Right lobe of liver (tissue), 6 donors: ENCODE data around the gene PLEKHG4B. TPM values are rescaled to one million over a fixed set of nuclear protein-coding genes. Genes with fewer than 3 reads are reported as not detected.

Experiments used
- ATAC-seq, 4 donors: fragments of 200-7000 bp; cut with Tn5 transposase; one replicate each; pipeline ENCODE4 v1.9.1; 2020; ENCODE audit warnings: mild to moderate bottlenecking in 4 of 4, moderate library complexity in 4 of 4
- DNase-seq, 3 donors: peaks; one replicate each; pipeline ENCODE4 v3.0.0-alpha.2; 2020
- H3K27ac ChIP-seq, 3 donors: fragments of 200-600 bp; one replicate each; pipeline ENCODE4 v1.8.0; 2022
- H3K27me3 ChIP-seq, 2 donors: fragments of 200-600 bp; one replicate each; pipeline ENCODE4 v1.8.0; 2022
- H3K36me3 ChIP-seq, 4 donors: fragments of 200-600 bp; sonication (generic) in 1 of 4; one replicate each; pipeline versions ENCODE4 v1.5.1 to v1.8.0; 2017 to 2022; ENCODE audit warnings: control low read depth in 1 of 4
- H3K4me1 ChIP-seq, 4 donors: fragments of 200-600 bp; sonication (generic) in 1 of 4; one replicate each; pipeline versions ENCODE4 v1.5.1 to v1.8.0; 2017 to 2022; ENCODE audit warnings: control low read depth in 1 of 4
- H3K4me3 ChIP-seq, 3 donors: fragments of 200-600 bp; one replicate each; pipeline ENCODE4 v1.8.0; 2022
- H3K9me3 ChIP-seq, 4 donors: fragments of 200-600 bp; sonication (generic) in 1 of 4; one replicate each; pipeline versions ENCODE4 v1.5.1 to v1.8.0; 2017 to 2022; ENCODE audit warnings: control low read depth in 1 of 4
- CTCF ChIP-seq, 4 donors: fragments of 200-600 bp in 3 of 4; fragments of 450-650 bp in 1 of 4; IDR thresholded peaks; one replicate each; pipeline versions ENCODE4 v1.5.1 to v1.8.0; 2016 to 2022; ENCODE audit warnings: antibody characterized with exemption in 4 of 4, mild to moderate bottlenecking in 2 of 4
- POLR2A ChIP-seq: fragments of 450-650 bp; IDR thresholded peaks from one replicate; pipeline ENCODE4 v1.6.1; 2017; ENCODE audit warnings: antibody characterized with exemption, mild to moderate bottlenecking
- WGBS: methylation state at CpG from one replicate; pipeline ENCODE4 v1.1.6; 2018; ENCODE audit warnings: low coverage, low lambda C conversion rate; ENCODE audit not compliant: insufficient coverage; ENCODE audit errors: missing lambda C conversion rate; 5-methylcytosine and 5-hydroxymethylcytosine counted together
- intact Hi-C, 2 donors: fragments of 100-400 bp; cut with DNase I; formaldehyde crosslinking; loops; one replicate each; pipeline versions ENCODE4 v1.11.2 to v1.14.1; 2022
- total RNA-seq, 6 experiments: library from RNA; depleted of rRNA in 2 of 6; stranded (reverse); fragments of >200 nt in 2 of 6; fragmentation: NEBNext Ultra II Directional in 3 of 6; extraction: Animal tissue kit (Norgen Biotek cat#: 25700) in 3 of 6; gene quantifications; one replicate each; pipeline versions ENCODE4 v1.1.0 to v1.2.4, GENCODE V29; 2016 to 2023
- donor health status: DM: no; HTN: yes; CAD: no.
- donor health status: DM: no; HTN: no; CAD: no.
- donor health status: DM: no; HTN: no; CAD: no.
- donor health status: DM: no; HTN: yes; CAD: no.
- donor health status: DM: no; HTN: yes; CAD: no.

PLEKHG4B gene
- total RNA-seq, 6 experiments from 2014 or later = 0.13 to 0.18 TPM; not detected in 4

GRCh38 chr5:180286-180918 lies 88.4 kb downstream of the PLEKHG4B start:
- no peak overlapping the region for H3K4me3 ChIP-seq
- intact Hi-C loops = no loop called here
- H3K27ac ChIP-seq = no peak overlapping the region
- TF ChIP-seq POLR2A (no peak), CTCF (IDR thresholded peaks at IDR 0.05) (no peak)
- H3K27me3 ChIP-seq = no peaks in the 10 kb centered on the region
- H3K36me3 ChIP-seq = no peaks in the 10 kb centered on the region
- DNase-seq = no peak
- ATAC-seq = no peak
- no peaks in the 10 kb centered on the region for H3K4me1 ChIP-seq
- no peaks in the 10 kb centered on the region for H3K9me3 ChIP-seq
- WGBS = 87% methylated on average over 6 of the region's 13 CpGs

GRCh38 chr5:181160-181559 lies 89.2 kb downstream of the PLEKHG4B start:
- intact Hi-C loops = no loop called here
- Histone ChIP-seq H3K9me3 (no peaks in the 10 kb centered on the region), H3K36me3 (no peaks in the 10 kb centered on the region), H3K4me3 (no peak overlapping the region), H3K27me3 (no peaks in the 10 kb centered on the region), H3K4me1 (no peaks in the 10 kb centered on the region), H3K27ac (no peak overlapping the region)
- TF ChIP-seq CTCF (IDR thresholded peaks at IDR 0.05) = no peak
- TF ChIP-seq POLR2A = no peak
- no peak for DNase-seq
- ATAC-seq = no peak
- WGBS = 50% methylated on average over 3 of the region's 9 CpGs

GRCh38 chr5:181566-181965 lies 89.6 kb downstream of the PLEKHG4B start:
- no peak for DNase-seq
- no peak overlapping the region for H3K27ac ChIP-seq

GRCh38 chr5:182126-182525 lies 90.2 kb downstream of the PLEKHG4B start:
- intact Hi-C loops = no loop called here
- ATAC-seq (no peak), DNase-seq (no peak)
- WGBS = 80% methylated on average over 2 of the region's 12 CpGs
- TF ChIP-seq POLR2A (no peak), CTCF (IDR thresholded peaks at IDR 0.05) (no peak)
- H3K27me3 ChIP-seq = no peaks in the 10 kb centered on the region
- H3K27ac ChIP-seq = no peak overlapping the region
- no peaks in the 10 kb centered on the region for H3K9me3 ChIP-seq
- no peak overlapping the region for H3K4me3 ChIP-seq
- no peaks in the 10 kb centered on the region for H3K4me1 ChIP-seq
- no peaks in the 10 kb centered on the region for H3K36me3 ChIP-seq

More at GRCh38 chr5:181566-181965, 89.6 kb downstream of the PLEKHG4B start:
- Histone ChIP-seq H3K4me1 (no peaks in the 10 kb centered on the region), H3K9me3 (no peaks in the 10 kb centered on the region), H3K4me3 (no peak overlapping the region), H3K27me3 (no peaks in the 10 kb centered on the region), H3K36me3 (no peaks in the 10 kb centered on the region)
- WGBS = no CpG with 5 or more reads among the region's 22 CpGs
- TF ChIP-seq CTCF (IDR thresholded peaks at IDR 0.05) = no peak
- TF ChIP-seq POLR2A = no peak
- intact Hi-C loops = no loop called here
- no peak for ATAC-seq
